Measurements from ENCODE around the gene PLA2G10.
"Not testable (repeated sequence)": the region's sequence is repeated elsewhere in the genome, so short reads cannot be mapped to it uniquely, and the experiment has no call there.

Gene PLA2G10

GRCh38 chr16:14658063-14658462 lies 36.0 kb downstream of the PLA2G10 start:
- DNase-seq, result no peak

GRCh38 chr16:14652726-14653125 lies 41.4 kb downstream of the PLA2G10 start:
- no peak for DNase-seq

GRCh38 chr16:14650629-14651028 lies 43.5 kb downstream of the PLA2G10 start:
- no peak for DNase-seq

GRCh38 chr16:14649816-14650215 lies 44.3 kb downstream of the PLA2G10 start:
- no peak for DNase-seq

GRCh38 chr16:14641926-14642325 lies 52.2 kb downstream of the PLA2G10 start:
- no peak for DNase-seq

GRCh38 chr16:14641206-14641605 lies 52.9 kb downstream of the PLA2G10 start:
- no peak for DNase-seq

GRCh38 chr16:14640538-14640937 lies 53.6 kb downstream of the PLA2G10 start:
- DNase-seq, result no peak

- DNase-seq, result not testable (repeated sequence)
Observed at GRCh38 chr16:14636951-14637240, 57.2 kb downstream of the PLA2G10 start.

GRCh38 chr16:14636179-14636950 lies 57.7 kb downstream of the PLA2G10 start:
- not testable (repeated sequence) for DNase-seq

GRCh38 chr16:14635395-14636165 lies 58.5 kb downstream of the PLA2G10 start:
- DNase-seq, result no peak

- DNase-seq, result no peak
Observed at GRCh38 chr16:14634389-14634725, 59.8 kb downstream of the PLA2G10 start.

GRCh38 chr16:14632693-14633569 lies 61.2 kb downstream of the PLA2G10 start, which contains the start of gene BFAR:
Gene BFAR, plus strand, starts transcription at chr16:14632951. Its CDS starts 11,396 bp downstream, at chr16:14644347.
- DNase-seq, result peak; percentile 98

- DNase-seq, result peak; percentile 4
Observed at GRCh38 chr16:14630620-14631330, 63.3 kb downstream of the PLA2G10 start.

GRCh38 chr16:14629919-14630619 lies 64.0 kb downstream of the PLA2G10 start, which contains the start of gene PARN:
Gene PARN, minus strand, starts transcription at chr16:14630260. Its CDS starts 135 bp downstream, at chr16:14630125.
- DNase-seq, result peak; percentile 98

GRCh38 chr16:14629612-14629918 lies 64.5 kb downstream of the PLA2G10 start:
- peak; percentile 2 for DNase-seq

- peak; percentile 1 for DNase-seq
Observed at GRCh38 chr16:14628806-14629611, 65.1 kb downstream of the PLA2G10 start.

GRCh38 chr16:14627078-14627477 lies 67.0 kb downstream of the PLA2G10 start:
- no peak for DNase-seq

All from fibroblast of skin of right biceps (primary cell).